ENCODE measurements around the gene B4GALT1.

B4GALT1 gene

DNA sequence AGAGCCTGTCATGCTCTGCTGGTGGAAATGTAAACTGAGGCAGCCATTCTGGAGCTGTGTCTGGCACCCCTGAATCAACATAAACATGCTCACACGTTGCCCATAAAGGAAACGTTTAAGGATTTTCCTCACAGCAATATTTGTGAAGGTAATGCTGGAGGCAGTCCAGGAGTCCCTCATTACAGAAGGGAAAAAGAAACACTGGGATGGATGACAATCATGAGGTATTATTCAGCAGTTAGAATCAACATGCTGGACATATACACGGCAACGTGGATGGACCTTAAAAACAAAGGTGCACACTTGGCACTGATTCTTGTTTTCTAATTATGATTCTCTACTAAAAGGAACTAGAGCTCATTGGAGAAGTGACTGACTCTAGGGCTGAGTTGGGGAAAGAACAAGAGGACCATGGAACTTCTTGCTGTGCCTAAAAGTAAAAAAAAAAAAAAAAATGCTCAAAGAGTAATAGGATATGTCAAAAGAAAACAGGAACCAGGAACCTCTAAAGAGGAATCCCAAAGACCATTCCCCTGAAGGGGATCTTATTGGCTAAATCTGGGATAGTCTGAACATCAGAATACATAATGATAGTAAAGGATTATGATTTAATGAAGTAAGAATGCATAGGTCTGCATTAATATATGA, 18.6 kb downstream of the B4GALT1 start:
- no peak overlapping the region for H3K4me3 ChIP-seq (replicated peaks in 1 of 2; ENCODE audit: low read depth in 2 of 2, low read length in 2 of 2)
- DNase-seq (ENCODE audit: low read depth in 2 of 2), result no peak
- TF ChIP-seq, protein P1, sequence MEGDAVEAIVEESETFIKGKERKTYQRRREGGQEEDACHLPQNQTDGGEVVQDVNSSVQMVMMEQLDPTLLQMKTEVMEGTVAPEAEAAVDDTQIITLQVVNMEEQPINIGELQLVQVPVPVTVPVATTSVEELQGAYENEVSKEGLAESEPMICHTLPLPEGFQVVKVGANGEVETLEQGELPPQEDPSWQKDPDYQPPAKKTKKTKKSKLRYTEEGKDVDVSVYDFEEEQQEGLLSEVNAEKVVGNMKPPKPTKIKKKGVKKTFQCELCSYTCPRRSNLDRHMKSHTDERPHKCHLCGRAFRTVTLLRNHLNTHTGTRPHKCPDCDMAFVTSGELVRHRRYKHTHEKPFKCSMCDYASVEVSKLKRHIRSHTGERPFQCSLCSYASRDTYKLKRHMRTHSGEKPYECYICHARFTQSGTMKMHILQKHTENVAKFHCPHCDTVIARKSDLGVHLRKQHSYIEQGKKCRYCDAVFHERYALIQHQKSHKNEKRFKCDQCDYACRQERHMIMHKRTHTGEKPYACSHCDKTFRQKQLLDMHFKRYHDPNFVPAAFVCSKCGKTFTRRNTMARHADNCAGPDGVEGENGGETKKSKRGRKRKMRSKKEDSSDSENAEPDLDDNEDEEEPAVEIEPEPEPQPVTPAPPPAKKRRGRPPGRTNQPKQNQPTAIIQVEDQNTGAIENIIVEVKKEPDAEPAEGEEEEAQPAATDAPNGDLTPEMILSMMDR (IDR thresholded peaks at IDR 0.05; ENCODE audit: low read depth, low read length), result no peak

DNA sequence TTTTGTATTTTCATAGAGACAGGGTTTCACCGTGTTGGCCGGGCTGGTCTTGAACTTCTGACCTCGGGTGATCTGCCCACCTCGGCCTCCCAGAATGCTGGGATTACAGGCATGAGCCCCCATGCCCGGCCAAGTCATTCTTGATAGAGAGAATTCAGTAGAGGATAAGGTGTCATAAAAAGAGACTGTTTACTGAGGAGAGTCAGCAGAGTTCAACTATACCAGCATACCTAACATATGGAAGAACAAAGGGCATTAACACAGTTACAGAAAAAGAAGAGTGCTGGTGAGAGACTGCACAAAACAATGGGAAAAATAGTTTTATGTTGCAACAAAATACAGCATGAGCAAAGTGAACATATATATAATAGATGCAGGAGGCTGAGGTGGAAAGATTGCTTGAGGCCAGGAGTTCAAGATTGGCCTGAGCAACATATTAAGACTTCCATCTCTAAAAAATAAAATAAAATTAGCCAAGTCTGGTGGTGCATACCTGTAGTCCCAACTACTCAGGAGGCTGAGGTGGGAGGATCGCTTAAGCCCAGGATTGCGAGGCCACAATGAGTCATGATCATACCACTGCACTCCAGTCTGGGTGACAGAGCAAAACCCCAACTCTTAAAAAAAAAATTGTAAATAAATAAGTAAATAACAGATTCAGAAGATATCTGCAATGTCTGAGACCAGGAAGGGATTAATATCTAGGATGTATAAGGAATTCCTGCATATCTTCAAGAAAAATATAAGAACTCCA, 19.5 kb downstream of the B4GALT1 start:
- DNase-seq (ENCODE audit: low read depth in 2 of 2), result no peak
- H3K4me3 ChIP-seq (replicated peaks in 1 of 2; ENCODE audit: low read depth in 2 of 2, low read length in 2 of 2), result no peak overlapping the region
- TF ChIP-seq, protein P1 (IDR thresholded peaks at IDR 0.05; ENCODE audit: low read depth, low read length), result no peak

- TF ChIP-seq, protein P1 (IDR thresholded peaks at IDR 0.05; ENCODE audit: low read depth, low read length), result no peak
- no peak overlapping the region for H3K4me3 ChIP-seq (replicated peaks in 1 of 2; ENCODE audit: low read depth in 2 of 2, low read length in 2 of 2)
- no peak for DNase-seq (ENCODE audit: low read depth in 2 of 2)
These were observed 20.8 kb downstream of the B4GALT1 start for GRCh38 chr9:33146298-33146697.

- no peak for DNase-seq (ENCODE audit: low read depth in 2 of 2)
- no peak overlapping the region for H3K4me3 ChIP-seq (replicated peaks in 1 of 2; ENCODE audit: low read depth in 2 of 2, low read length in 2 of 2)
- TF ChIP-seq, protein P1 (IDR thresholded peaks at IDR 0.05; ENCODE audit: low read depth, low read length), result no peak
These were observed 22.6 kb downstream of the B4GALT1 start for GRCh38 chr9:33144551-33144950.

DNA sequence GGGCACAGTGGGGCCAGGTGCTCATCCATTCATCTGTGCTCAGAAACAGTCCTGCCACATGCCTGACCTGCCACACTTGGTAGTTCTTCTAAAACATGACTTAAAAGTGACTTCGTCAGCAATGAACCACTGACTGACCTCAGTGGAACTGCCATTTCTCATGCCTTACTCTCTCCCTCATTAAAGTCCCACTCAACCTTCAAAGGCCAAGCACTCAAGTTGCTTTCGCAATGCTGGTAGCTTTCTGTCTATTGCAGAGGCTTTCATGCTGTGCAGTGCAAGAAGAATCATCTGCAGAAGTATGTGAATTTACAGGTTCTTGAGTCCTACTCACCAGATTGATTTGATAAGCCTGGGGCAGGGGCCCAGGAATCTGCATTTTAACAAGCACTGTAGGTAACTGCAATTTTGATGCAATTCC, 23.9 kb downstream of the B4GALT1 start:
- H3K4me3 ChIP-seq (replicated peaks in 1 of 2; ENCODE audit: low read depth in 2 of 2, low read length in 2 of 2), result no peak overlapping the region
- peak; percentile 61 for DNase-seq (ENCODE audit: low read depth in 2 of 2)
- TF ChIP-seq, protein P1 (IDR thresholded peaks at IDR 0.05; ENCODE audit: low read depth, low read length), result no peak

DNA sequence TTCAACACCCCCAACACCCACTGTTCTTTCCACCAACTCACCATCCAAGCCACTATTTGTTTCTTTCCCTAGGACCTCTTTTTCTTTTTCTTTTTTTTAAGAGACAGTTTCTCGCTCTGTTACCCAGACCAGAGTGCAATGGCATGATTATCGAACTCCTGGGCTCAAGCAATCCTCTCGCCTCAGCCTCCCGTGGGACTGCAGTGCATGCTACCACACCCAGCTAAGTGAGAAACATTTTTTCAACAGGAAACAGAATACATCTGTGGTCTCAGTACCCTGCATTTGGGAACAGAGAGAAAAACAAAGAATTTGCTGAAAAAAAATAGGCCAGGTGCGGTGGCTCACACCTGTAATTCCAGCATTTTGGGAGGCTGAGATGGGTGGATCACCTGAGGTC, 24.6 kb downstream of the B4GALT1 start:
- DNase-seq (ENCODE audit: low read depth in 2 of 2), result no peak
- TF ChIP-seq, protein P1 (IDR thresholded peaks at IDR 0.05; ENCODE audit: low read depth, low read length), result no peak
- H3K4me3 ChIP-seq (replicated peaks in 1 of 2; ENCODE audit: low read depth in 2 of 2, low read length in 2 of 2), result no peak overlapping the region
